GM21825 (cell line): ENCODE results near the gene INS.
"Not testable (repeated sequence)": the region's sequence is repeated elsewhere in the genome, so short reads cannot be mapped to it uniquely, and the experiment has no call there.

Experiments
- ATAC-seq: cut with Tn5 transposase; IDR thresholded peaks from one replicate; pipeline ENCODE4 v1.9.1; 2021; ENCODE audit warnings: mild to moderate bottlenecking, moderate library complexity; ENCODE audit not compliant: unreplicated experiment

INS gene

GRCh38 chr11:2136209-2136951 lies 24.6 kb downstream of the INS start:
- ATAC-seq, result no peak

DNA sequence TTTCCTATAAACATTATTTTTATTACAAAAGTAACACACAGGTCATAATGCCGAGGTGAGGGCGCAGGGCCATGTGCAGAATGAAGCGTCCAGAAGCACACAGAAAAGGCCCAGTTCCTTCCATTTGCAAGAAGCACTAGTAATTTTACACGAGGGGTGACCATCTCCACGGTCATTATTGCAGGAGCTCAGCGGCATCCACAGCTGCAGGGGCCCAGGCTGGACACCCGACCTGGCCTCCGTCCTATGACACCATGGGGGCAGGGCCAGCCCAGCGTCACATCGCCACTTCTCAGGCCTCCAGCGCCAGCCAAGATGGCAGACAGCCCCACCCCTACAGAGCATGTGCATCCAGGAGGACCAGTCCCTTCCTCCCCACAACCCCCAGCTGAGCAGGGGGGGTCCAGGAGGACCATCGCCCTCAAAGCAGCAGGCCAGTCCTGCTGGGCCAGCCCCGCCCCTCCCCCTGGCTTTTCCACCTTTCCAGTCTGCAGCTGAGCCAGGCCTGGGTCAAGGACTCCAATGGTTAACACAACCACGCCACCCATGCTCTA lies 25.3 kb downstream of the INS start:
- no peak for ATAC-seq

DNA sequence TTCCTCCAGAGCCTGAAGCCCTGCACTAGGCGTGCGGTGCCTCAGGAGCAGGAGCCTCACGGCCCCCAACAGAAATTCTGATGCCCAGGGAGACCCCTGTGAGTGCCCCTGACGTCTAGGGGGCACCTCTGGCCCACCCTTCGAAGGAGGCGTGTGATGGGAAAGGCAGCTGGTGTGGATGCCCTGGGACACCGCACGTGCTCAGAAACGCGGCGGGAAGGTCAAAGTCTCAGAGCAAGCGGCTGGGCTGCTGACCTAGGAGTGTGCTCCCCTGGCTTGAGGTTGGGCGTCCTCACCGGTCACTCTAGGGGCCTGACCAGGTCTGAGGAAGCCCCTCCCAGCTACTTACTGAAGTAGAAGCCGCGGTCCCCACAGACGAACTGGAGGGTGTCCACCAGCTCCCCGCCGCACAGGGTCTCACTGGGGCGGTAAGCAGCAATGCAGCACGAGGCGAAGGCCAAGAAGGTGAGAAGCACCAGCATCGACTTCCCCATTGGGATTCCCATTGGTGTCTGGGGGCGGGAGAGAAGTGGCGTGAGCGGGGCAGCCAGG lies 25.9 kb downstream of the INS start:
- no peak for ATAC-seq

DNA sequence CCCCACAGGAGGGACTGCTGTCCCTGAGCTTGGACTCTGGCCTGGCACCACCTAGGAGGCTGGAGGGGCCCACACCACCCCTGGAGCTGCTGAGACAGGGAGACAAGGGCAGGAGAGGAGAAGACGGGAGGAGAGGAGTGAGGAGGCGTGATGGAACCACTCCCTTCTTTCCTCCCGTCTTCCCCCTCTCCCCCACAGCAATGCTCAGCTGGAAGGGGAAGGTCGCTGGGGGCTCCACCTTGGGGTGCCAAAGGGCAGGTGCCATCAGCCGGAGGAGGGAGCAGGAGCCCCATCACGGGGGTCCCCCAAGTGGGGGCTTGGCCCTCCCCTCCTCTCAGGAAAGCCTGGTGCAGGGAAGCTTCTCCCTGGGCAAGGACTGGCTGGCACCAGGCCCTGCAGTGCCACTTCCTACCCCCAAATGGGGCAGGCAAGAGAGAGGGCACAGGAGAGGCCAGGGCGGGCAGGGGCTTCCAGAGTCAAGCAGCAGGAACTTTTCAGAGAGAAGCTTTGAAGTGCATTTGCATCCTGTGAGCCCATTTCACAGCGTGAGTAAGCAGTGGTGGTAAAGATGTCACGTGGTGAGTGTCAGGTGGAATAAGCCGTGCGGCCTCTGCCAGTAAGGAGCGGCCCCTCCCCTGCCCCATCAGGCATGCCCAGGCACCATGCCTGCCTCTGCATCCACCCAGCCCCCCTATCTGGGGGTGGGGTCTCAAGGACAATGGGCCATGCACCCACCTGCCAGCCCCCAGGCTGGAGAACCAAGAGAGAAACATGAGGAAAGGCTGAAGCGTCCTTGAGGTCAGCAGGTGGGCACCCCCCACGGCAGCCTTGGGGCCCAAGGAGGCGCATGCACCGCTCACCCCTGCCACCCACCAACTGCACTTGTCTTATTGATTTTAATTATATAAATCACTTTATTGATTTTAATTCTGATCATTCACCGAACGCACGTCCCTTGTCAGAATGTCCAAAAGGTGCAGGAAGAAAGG lies 26.7 kb downstream of the INS start:
- no peak for ATAC-seq

DNA sequence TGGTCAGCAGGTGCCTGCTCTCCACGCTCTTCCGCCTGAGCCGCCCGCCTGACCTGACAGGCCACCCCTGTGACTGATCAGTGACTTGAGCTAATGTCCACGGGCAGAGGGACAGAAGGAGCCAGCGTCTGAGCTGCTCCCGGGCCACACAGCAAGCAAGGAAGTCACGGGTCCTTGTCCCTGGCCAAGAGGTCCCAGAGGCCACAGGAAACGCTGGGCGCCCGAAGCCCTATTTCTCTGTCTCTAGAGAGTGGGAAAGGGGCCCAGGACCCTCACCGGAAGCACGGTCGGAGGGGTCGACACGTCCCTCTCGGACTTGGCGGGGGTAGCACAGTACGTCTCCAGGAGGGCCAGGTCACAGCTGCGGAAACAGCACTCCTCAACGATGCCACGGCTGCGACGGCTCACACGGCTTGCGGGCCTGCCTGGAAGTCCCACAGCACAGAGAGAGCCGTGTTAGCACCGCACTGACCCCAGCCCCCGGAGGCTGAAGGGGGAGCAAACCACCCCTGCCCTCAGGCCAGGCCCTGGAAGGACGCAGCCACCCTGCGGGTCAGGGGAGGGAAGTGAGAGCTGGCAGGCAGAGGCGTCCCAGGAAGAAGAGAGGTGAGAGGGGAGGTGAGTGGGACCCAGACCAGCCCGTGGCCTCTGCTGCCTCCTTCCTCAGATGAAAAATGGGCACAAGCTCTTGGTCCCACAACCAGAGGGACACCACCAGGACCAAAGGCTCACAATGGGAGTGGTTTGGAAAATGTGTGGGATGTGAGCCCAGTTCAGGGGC lies 27.6 kb downstream of the INS start:
- ATAC-seq, result no peak

DNA sequence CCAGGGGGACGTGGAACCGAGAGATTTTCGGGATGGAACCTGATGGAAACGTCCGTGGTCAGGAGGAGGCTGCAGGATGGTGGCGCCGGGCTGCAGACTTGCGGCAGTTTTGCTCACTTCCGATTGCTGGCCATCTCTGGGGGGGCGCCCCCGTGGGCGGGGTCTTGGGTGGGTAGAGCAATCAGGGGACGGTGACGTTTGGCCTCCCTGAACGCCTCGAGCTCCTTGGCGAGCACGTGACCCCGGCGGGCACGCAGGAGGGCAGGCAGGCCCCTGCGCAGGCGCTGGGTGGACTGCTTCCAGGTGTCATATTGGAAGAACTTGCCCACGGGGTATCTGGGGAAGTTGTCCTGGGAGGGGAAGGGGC lies 28.2 kb downstream of the INS start:
- ATAC-seq, result no peak

DNA sequence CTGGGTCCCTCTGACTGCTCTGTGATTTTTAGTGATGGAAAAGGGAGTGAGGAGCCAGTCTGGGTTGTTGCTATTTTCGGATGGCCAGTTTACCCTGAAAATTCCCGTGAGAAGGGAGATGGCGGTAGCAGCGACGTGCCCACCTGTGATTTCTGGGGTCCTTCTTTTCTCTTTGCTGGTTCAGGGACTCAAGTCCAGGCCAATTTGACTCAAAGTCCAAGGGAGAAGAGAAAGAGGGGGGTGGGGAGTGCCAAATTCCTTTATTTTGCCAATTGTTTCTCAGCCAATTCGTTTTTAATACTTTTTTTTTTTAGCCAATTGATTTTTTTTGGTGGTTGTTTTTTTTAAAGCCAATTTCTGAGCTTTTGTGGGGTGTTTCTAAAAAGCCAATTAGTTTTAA lies 28.8 kb downstream of the INS start:
- no peak for ATAC-seq

GRCh38 chr11:2131371-2132236 lies 29.4 kb downstream of the INS start:
- ATAC-seq, result no peak

- ATAC-seq, result no peak
Measured at GRCh38 chr11:2130881-2131352, 30.1 kb downstream of the INS start.

GRCh38 chr11:2129699-2130366 lies 31.2 kb downstream of the INS start:
- no peak for ATAC-seq

- no peak for ATAC-seq
Measured at GRCh38 chr11:2129308-2129698, 31.7 kb downstream of the INS start.

DNA sequence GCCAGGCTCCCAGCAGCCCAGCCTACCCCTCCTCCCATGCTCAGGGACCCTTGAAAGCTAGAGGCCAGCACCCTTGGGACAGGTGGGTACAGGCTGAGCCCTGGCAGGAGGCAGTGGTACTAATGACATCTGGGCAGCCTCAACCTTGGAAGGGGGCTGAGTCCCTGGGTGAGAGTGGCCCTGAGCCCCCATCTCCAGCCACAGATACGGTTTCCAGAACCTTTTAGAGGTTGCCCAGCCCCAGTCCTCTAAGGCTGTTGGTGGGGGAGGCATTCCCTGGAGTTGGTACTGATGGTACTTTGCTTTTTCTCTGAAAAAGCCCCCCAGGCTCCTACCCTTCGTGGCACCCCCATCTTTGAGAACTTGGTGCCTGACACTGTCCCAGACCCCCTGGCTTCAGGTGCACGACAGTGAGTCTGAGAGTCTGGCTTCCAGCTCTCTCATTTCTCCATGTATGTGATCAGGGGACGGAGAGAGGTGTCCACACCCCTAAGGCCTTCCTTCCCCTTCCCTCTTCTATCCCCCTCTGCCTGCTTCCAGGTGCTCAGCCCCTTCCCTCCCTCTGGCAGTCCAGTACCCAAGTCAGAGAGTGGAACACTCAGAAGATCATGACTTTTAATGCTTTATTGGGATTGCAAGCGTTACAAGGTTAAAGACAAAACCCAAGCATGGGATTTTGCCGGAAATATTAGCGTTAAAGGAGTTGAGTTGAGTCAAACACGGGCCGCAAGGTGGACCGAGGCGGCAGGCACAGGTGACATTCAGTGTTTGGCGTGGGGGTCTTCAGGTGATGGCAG lies 32.3 kb downstream of the INS start:
- ATAC-seq, result no peak

- ATAC-seq, result no peak
Measured at GRCh38 chr11:2128130-2128510, 32.9 kb downstream of the INS start.

- no peak for ATAC-seq
Measured at GRCh38 chr11:2127482-2128129, 33.4 kb downstream of the INS start.

- no peak for ATAC-seq
Measured at GRCh38 chr11:2126520-2127085, 34.4 kb downstream of the INS start.

DNA sequence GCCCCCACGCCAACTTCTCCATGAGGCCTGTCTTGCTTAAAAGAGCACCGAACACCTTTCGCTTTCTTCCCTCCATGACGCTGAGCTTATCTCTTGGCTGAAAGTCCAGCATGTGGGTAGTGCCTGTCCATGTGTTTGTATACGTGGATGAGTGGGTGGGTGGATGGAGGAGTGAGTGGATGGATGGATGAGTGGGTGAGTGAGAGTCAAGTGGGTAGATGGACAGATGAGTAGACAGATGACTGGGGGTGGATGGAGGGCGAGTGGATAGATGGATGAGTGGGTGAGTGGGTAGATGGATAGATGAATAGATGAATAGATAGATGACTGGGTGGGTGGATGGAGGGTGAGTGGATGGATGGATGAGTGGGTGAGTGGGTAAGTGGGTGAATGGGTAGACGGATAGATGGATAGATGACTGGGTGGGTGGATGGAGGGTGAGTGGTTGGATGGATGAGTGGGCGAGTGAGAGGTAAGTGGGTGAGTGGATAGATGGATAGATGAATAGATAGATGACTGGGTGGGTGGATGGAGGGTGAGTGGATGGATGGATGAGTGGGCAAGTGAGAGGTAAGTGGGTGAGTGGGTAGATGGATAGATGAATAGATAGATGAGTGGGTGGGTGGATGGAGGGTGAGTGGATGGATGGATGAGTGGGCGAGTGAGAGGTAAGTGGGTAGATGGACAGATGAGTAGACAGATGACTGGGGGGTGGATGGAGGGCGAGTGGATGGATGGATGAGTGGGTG lies 36.1 kb downstream of the INS start:
- not testable (repeated sequence) for ATAC-seq

DNA sequence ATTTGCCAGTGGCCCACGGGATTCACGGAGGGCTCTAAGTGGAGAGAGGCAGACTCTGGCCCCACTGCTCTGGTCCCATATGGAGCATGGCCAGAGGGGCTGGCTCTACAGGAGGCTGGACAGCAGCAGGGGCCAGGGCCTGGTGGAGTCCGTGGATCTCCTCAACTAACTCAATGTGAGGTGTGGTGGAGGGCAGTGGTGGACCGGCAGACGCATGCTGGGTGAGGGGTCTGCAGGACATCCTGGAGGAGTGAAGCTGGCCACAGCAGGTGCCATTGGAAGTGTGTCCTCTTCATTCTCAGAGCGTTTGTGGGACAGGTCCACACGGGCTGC lies 37.4 kb downstream of the INS start:
- no peak for ATAC-seq
